UCSD-AML1 (cell line): ENCODE data around the gene OR2T6.
"Not testable (repeated sequence)": the region's sequence is repeated elsewhere in the genome, so short reads cannot be mapped to it uniquely, and the experiment has no call there.

Experiments used
- DNase-seq: peaks from one replicate; lab custom pipeline; 2025; ENCODE audit not compliant: unreplicated experiment; lab: John Stamatoyannopoulos, UW

OR2T6 gene, protein sequence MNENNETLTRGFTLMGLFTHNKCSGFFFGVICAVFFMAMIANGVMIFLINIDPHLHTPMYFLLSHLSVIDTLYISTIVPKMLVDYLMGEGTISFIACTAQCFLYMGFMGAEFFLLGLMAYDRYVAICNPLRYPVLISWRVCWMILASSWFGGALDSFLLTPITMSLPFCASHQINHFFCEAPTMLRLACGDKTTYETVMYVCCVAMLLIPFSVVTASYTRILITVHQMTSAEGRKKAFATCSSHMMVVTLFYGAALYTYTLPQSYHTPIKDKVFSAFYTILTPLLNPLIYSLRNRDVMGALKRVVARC

DNA sequence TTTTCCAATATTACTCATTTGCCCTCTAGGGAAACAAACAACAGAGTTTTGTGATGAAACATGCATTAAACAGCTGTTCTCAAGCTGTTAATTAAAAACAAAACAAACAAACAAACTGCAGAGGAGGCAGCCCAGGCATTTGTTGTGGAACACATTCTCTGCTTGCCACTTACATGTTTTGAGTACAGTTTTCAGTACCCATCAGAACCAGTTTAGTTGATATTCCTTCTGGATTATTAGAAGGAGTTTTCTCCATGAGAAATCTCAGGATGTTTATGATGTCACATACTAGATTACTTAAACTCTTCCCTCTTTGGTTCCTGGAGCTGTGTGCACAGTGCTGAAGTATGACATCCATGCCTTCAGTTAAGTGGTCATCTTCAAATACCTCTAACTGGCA lies at the start of gene OR2T6:
Gene OR2T6, plus strand, starts transcription at position 301 of the 400 bp plus-strand sequence. CDS start 11,863 bp downstream, outside the sequence.
- no peak for DNase-seq

DNA sequence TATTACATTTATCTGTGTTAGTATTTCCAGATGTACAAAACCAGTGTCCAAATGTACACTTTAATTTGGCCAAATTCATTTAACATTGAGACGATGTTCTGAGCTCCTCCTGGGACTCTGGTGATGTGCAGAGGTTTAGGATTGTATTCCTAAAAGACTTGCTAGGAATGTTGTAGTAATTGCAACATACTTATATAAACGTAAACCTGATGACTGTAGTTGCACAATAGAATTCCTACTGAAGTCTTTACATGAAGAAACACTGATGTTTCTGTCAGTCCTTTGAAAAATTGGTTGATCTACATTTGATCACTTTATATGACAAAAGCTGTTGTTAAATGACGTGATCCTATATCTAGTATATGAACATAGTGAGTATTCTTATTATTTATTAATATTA lies 32.1 kb upstream of the OR2T6 start:
- no peak for DNase-seq

DNA sequence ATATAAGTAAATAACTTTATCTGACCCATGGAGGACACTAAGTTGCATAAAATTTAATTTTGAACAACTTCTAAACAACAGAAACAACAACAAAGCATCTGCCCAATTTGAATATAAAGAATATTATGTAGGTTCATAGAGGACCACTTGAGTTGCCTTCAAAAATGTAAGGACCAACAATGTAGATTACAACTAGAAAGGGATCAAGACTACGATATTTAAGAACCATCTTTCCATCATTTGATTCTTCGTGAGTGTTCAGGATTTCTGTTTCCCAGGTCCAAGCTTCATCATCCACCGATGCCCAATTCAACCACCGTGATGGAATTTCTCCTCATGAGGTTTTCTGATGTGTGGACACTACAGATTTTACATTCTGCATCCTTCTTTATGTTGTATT lies 27.1 kb upstream of the OR2T6 start, which contains the start of gene OR14C36:
Gene OR14C36, plus strand, starts transcription at position 301 of the 400 bp plus-strand sequence. Its CDS starts 0 bp downstream, at position 301.
- DNase-seq: no peak

DNA sequence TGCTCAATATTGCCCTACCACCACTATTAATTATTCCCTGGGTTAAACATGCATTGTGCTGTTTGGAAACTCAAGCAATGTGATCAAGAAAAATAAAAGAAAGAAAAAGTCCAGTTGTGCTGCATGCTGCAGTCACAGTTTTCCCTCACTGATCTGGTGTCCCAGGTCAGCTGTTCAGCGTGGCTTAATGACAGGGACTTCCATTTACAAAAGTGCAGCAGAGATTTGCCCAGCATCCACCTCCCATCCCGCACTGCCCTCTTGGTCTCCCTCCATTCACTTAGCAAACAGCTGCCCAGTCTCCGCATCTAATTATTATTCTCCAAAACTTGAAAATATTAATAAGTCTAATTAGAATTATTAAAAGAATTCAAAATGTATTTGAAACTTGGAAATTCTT lies 16.1 kb upstream of the OR2T6 start:
- no peak for DNase-seq

DNA sequence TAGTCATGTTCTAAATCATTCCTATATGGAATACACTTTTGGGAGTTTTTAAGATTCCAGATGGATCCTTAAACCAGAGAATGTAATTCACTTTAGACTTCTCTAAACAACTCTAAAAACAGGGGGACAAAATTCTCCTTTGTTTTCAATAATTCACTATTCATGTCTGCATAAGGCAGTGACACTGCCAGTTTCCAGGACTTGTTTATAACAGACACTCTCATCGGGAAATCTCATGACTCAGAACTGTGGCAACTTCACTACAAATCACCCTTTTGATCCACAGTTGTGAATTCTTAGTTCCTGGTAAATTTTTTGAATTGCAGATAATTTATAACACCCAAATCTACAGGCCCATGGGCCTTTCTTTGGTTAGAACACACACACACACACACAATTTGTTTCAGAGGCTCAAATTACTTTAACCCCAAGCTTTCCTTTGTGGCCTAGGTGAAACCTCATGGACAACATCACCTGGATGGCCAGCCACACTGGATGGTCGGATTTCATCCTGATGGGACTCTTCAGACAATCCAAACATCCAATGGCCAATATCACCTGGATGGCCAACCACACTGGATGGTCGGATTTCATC lies 14.3 kb upstream of the OR2T6 start, which contains the start of gene OR2T4:
Gene OR2T4, plus strand, starts transcription at position 545 of the 595 bp plus-strand sequence. Its CDS starts 0 bp downstream, at position 545.
- no peak for DNase-seq

DNA sequence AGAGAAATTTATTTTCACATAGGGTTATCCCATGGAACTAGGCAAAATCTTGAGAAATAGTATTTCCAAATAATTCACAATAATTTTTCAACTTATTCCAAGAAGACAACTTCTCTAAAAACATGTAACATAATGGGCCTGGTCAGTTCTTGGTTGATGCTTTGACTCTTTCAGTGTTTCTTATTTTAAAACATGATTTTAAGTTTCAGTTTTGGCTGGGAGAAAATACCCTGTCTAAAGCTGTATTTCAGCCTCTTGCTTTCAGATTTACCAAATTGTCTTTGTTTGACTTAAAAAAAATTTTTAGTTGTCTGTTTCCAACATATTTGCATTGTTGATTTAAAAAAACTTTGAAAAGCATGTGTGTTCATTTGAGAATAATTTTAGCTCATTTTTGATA lies 8.9 kb upstream of the OR2T6 start:
- DNase-seq: no peak

DNA sequence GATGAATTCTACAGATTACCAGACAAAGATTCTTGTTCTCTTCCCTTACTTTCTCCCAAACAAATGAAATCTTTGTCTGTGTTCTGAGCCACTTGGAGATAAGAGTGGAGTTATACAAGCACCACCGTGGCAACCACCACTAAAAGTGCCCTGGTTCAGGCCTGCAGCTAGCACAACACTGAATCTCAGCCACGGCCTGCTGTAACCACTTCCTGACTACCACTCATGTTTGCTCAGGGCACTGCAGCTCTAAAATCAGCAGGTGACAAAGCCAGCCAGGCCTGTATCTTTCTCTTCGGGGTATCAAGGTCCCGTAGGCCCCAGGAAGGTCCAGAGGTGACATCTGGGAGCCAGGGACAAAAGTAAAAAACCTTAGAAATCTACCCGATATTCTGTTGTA lies 3.2 kb upstream of the OR2T6 start:
- no peak for DNase-seq

DNA sequence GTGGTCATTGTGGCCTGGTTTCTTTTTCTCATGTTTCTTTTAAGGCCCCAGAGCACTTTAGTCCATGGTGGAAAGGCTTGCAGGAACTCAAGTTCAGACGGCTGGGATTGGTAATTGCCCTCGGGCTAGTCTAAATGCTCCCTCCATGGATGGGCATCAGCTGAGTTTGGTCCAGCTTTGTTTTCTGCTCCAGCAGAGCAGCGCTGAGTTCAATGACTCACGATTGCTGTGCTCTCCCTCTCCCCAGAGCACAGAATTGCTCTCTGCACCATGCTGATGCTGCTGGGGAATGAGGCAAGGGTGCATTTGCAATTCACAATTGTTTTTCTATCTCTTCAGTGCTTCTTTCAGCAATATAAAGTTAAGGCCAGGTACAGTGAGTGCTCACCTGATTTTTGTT lies 1.8 kb upstream of the OR2T6 start:
- no peak for DNase-seq

DNA sequence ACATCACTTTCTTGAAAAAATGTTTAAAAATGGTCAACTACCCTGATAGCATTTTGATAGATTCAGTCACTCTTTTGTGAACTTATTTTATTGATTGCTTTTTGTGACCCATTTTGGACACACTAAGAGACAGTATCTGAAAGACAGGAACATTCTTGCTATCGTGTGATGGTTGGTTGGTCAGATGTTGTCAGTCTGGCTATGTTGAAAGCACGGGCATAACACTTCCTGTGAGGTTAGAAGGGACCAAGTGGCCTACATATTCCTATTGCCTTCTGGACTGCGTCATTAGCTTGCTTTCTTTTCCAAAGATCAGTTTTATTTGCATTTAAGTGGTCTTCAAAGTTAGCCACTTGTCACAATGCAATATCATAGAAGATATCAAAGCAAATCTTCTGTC lies 1.4 kb downstream of the OR2T6 start:
- DNase-seq: no peak

DNA sequence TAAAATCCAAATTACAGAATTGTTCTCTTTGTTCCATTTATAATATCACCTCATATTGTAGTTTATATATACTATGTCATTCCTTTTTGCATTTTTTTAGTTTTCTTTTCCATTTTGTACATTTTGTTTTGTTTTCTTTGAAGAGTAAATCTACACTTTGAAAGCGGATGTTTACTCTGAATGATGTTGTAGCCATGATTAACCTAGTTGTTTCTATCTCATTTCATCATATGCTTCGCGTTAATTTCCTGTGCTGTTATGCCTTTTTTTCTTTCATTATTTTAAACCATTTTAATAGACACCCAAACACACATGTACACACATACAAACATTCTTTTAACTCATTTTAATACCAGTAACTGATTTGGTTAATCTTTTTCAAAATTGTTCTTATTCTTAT lies 5.3 kb downstream of the OR2T6 start:
- DNase-seq: no peak

DNA sequence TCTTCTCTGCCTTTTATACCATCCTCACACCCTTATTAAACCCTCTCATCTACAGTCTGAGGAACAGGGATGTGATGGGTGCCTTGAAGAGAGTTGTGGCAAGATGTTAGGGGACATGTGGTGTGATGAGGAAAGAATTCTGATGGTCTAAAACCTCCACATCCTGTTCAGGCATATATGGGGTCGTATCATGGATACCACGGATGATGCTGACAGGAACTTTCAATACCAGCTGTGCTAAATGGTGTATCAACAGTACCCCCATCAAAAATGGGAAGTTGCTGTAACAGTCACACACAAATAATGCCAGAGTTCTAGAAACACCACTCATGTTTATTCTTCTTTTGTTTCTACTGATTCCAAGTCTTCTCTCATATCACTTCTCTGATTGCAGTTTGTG lies 12.9 kb downstream of the OR2T6 start:
- DNase-seq: no peak

DNA sequence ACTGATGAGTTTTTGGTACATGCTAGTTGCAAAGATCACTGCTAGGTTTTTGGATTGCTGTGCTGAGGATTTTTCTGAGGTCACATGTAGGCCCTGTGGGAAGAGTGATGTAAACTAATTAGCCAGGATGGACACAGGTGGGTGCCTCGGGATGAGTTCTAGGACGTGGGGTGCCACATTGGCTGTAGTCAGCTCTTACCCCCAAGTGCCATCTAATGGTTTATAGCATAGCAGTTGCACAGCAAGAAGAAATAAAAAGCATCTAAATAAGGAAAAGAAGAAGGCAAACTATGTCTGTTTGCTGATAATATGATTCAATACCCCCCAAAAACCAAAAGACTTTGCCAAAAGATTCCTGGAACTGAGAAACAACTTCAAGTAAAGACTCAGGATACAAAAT lies 17.5 kb downstream of the OR2T6 start:
- no peak for DNase-seq

DNA sequence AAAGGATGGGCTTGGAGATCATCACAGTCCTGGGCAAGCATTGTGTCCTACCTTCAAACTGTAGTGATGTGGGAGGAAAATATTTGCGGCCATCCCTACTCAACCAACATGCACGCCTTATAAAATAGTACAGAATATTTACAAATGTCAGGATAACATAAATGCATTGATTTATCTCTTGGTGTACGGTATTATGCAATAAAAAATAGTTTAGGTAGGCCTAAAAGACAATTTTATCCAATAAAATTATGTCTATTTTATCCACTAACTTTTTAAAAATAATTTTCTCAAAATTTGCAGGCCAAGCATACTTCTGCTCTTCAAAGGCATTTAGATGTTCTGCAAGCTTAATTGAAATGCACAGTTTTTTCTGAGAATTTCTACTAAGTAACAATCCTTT lies 27.2 kb downstream of the OR2T6 start, which contains the start of gene OR2T1:
Gene OR2T1, plus strand, starts transcription at position 301 of the 400 bp plus-strand sequence. CDS start 3,100 bp downstream, outside the sequence.
- DNase-seq: no peak

DNA sequence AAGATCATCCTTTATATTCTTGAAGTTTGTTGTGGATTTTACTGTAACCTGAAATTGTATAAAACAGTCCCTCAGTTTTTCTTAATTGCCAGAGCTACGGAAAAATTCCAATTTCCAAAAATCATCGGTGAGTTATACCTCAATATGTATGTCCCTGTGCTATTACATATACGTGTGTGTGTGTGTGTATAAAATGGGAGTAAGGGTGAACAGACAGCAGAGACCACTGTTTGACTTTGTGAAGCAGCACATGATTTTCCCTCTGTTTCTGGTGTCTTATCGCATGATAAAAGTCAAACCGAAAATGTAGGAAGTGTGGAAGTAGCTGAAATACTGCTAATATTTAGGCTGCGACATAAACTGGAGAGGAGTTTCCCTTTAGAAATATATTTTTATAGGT lies 28.5 kb downstream of the OR2T6 start:
- no peak for DNase-seq

DNA sequence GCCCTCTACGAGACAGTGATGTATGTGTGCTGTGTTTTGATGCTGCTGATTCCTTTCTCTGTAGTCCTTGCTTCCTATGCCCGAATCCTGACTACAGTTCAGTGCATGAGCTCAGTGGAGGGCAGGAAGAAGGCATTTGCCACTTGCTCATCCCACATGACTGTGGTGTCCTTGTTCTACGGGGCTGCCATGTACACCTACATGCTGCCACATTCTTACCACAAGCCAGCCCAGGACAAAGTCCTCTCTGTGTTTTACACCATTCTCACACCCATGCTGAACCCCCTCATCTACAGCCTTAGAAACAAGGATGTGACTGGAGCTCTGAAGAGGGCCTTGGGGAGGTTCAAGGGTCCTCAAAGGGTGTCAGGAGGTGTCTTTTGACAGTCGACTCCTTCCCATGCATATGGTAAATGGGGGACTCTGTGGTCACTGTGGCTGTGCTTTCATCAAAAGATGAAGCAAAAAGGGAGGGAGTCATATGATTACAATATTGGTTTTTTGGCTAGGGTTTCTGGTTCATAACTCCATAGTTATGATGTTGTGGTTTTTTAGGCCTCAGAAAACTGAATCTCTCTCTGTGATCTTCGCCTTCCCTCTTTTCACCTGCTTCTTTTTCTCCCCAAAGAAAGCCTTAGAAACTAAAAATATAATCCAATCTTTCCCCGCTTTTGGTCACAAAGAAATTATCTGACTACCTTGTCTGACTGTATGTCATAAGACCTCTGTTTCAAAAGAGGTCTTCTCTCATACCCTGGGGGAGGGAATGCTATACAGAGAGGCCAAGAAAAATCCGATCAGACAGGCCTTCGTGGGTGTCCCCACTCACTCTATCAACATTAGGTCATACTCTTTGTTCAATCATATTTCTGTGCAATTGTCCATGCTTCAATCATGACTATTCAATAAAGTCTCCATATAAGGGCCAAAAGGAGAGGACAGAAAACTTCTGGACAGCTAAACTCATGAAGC lies 31.5 kb downstream of the OR2T6 start:
- no peak for DNase-seq

DNA sequence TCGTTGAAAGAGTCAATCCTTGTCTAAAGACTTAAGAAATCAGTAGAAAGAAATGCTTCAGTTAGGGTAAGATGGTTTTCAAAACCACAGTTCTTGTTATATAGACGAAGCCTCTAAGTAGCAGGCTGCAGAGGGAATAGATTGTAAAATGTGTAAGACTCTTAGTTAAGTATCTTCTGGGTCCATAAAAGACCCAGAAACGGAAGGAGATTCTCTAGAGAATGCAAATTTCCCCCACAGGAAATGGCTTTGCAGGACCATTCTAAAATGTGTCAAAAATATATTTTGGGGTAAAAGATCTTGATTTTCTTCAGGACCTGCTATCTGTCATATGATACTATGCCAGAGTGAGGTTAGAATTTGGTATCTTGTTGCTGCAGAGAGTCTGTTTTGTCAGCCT lies 40.7 kb downstream of the OR2T6 start:
- DNase-seq: no peak

DNA sequence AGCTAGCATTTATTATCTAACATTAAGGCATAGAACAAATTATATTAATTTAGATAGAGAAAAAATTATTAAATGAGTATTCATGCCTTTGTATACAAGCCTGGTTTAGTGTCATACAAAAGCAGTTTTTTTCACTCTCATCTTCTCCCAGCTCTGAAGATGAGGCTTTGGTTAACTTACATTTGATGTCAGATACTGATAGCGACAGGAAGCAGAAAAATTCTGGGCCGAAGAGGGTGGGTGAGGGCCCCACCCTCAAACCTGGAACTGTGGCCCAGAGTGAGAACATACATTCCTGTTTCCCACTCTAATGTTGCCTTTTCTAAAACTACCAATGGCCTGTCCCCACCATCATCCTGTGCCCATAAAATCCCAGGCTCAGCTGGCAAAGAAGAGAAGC lies 42.3 kb downstream of the OR2T6 start:
- DNase-seq: no peak

DNA sequence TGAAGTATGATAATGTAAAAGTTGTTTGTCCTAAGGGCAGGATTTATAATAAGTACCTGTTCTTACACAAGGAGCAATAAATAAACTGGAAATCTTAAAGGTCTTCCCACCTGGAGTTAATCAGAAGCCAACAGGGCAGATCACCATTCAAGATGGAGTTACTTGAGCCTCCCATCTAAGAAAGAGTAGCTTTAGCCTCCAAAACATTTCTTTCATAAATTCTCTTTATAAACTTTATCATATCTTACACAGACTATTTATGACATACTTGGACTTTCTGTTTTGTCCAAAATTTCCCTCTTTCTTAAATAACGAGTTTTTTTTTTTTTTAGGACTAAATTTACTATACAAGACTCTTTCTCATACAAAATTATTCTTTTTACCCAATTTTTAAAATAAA lies 45.8 kb downstream of the OR2T6 start:
- DNase-seq: no peak

DNA sequence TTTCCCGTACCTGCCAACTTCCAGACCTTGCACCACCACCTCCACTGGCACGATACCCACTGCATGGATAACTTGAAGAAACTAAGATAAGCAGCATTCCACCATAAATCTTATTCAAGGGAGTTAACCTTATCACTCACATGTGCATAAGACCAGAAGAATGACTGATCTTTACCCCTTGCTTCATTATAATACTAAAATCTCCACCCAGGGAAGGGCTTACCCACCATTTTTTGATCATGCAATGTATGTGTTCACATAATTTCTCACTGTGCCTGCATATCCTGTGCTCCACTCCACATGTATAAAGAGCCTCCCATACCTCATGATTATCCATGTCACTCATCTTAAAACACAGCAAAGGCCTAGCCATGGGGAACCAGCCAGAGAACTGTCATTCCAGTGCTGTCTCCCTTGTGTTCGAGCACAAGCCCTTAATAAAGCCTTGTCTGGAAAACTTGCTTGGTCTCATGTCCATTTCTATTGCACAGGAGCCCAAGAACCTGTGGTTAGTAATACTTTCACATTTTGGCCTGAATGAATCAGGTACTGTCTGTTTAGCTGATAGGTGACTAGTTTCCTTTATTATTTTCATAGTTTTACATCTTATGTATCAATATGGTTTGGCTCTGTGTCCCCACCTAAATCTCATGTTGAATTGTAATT lies 52.1 kb downstream of the OR2T6 start:
- DNase-seq: not testable (repeated sequence)

DNA sequence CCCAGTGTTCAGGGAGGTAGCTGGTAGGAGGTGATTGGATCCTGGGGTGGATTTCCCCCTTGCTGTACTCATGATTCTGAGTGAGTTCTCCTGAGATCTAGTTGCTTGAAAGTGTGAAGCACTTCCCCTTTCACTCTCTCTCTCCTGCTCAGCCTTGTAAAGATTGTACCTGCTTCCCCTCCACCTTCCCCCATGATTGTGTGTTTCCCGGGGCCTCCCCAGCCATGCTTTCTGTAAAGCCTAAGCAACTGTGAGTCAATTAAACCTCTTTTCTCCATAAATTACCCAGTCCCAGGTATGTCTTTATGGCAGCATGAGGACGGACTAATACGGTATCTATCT lies 52.6 kb downstream of the OR2T6 start:
- not testable (repeated sequence) for DNase-seq

DNA sequence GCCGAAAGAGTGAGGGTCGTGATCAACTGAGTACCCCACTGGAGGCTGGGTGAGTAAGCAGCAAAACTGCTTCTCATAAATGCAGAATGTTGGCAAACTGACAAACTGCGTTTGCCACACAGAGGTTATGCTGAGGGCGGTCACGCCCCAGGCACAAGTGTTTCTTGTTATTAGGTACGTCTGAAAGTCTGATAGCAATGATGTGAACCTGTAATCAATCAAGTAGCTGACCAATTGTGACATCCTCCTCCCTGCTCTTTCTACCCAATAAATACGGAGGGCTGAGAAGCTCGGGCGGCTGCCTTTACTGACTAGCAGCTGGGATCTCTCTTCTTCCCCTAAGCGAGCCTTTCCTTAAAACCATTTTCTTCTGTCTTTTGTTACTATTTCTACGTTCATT lies 56.1 kb downstream of the OR2T6 start:
- not testable (repeated sequence) for DNase-seq
